HepG2 (cell line): Measurements from ENCODE around the gene C1R. TPM values are rescaled to one million over a fixed set of nuclear protein-coding genes. Genes with fewer than 3 reads are reported as not detected.
A peak's percentile ranks its signal among the peaks of the same experiment; 100 is the strongest.

ENCODE experiments used
- ARNT ChIP-seq: fragments of 450-650 bp; IDR thresholded peaks from 2 replicates; pipeline ENCODE4 v1.6.1; 2017
- ARNTL ChIP-seq: sonication (generic); formaldehyde crosslinking; IDR thresholded peaks from 2 replicates; pipeline ENCODE4 v1.4.0; 2020; ENCODE audit warnings: mild to moderate bottlenecking, missing genetic modification reagents
- ELF3 ChIP-seq: IDR thresholded peaks from 2 replicates; pipeline ENCODE4 v1.6.1; 2016; ENCODE audit warnings: missing genetic modification reagents, missing compliant biosample characterization
- ELF4 ChIP-seq: sonication (generic); formaldehyde crosslinking; IDR thresholded peaks from 2 replicates; pipeline ENCODE4 v1.5.0; 2020; ENCODE audit warnings: missing genetic modification reagents, mild to moderate bottlenecking, moderate library complexity, borderline replicate concordance
- FOXJ3 ChIP-seq: sonication (generic); formaldehyde crosslinking; IDR thresholded peaks from 2 replicates; pipeline ENCODE4 v1.4.0; 2020; ENCODE audit warnings: missing genetic modification reagents, mild to moderate bottlenecking, borderline replicate concordance
- HNRNPL ChIP-seq: fragments of 200-400 bp; formaldehyde crosslinking; IDR thresholded peaks from 2 replicates; pipeline ENCODE4 v1.6.1; 2017; ENCODE audit warnings: mild to moderate bottlenecking, low read depth, low read length
- ISX ChIP-seq: sonication (generic); formaldehyde crosslinking; conservative IDR thresholded peaks from 2 replicates; pipeline ENCODE4 v1.5.0; 2020; ENCODE audit warnings: missing genetic modification reagents
- MBNL3 ChIP-seq: fragments of 250-450 bp; sonication (Bioruptor Pico); conservative IDR thresholded peaks from 2 replicates; pipeline ENCODE4 v1.8.0; 2022; ENCODE audit warnings: mild to moderate bottlenecking, inconsistent platforms
- MYNN ChIP-seq: sonication (generic); formaldehyde crosslinking; IDR thresholded peaks from 2 replicates; pipeline ENCODE4 v1.4.0; 2020; ENCODE audit warnings: mild to moderate bottlenecking, low read depth, missing genetic modification reagents
- NAIF1 ChIP-seq: sonication (generic); formaldehyde crosslinking; IDR thresholded peaks from 2 replicates; pipeline ENCODE4 v1.5.0; 2020; ENCODE audit warnings: mild to moderate bottlenecking, missing genetic modification reagents, borderline replicate concordance
- NR2C2 ChIP-seq: sonication (generic); formaldehyde crosslinking; IDR thresholded peaks from 2 replicates; pipeline ENCODE4 v1.4.0; 2020; ENCODE audit warnings: missing genetic modification reagents, mild to moderate bottlenecking, moderate library complexity, borderline replicate concordance
- PRDM15 ChIP-seq: sonication (generic); formaldehyde crosslinking; IDR thresholded peaks from 2 replicates; pipeline ENCODE4 v1.4.0; 2020; ENCODE audit warnings: missing genetic modification reagents
- SATB2 ChIP-seq: sonication (generic); formaldehyde crosslinking; IDR thresholded peaks from 2 replicates; pipeline ENCODE4 v1.5.0; 2020; ENCODE audit warnings: missing genetic modification reagents
- TARDBP ChIP-seq: sonication (generic); formaldehyde crosslinking; IDR thresholded peaks from 2 replicates; pipeline ENCODE4 v1.8.0; 2022; ENCODE audit warnings: mild to moderate bottlenecking, missing genetic modification reagents
- ZFP36 ChIP-seq: fragments of 150-350 bp; IDR thresholded peaks from 2 replicates; pipeline ENCODE4 v1.6.1; 2018; ENCODE audit warnings: borderline replicate concordance, low read length, low read depth; ENCODE audit not compliant: partially characterized antibody
- ZHX1 ChIP-seq: sonication (generic); formaldehyde crosslinking; IDR thresholded peaks from 2 replicates; pipeline ENCODE4 v1.8.1; 2022; ENCODE audit warnings: low read depth, mild to moderate bottlenecking, missing genetic modification reagents
- ZMAT3 ChIP-seq: sonication (generic); formaldehyde crosslinking; conservative IDR thresholded peaks from 2 replicates; pipeline ENCODE4 v1.7.0; 2021; ENCODE audit warnings: missing genetic modification reagents
- ZNF552 ChIP-seq: sonication (generic); formaldehyde crosslinking; IDR thresholded peaks from 2 replicates; pipeline ENCODE4 v1.9.0; 2022; ENCODE audit warnings: missing genetic modification reagents, mild to moderate bottlenecking, borderline replicate concordance
- ZNF605 ChIP-seq: sonication (generic); formaldehyde crosslinking; IDR thresholded peaks from 2 replicates; pipeline ENCODE4 v1.8.0; 2022; ENCODE audit warnings: mild to moderate bottlenecking, missing genetic modification reagents
- polyA plus RNA-seq, 8 experiments: library from polyadenylated mRNA; depleted of rRNA in 3 of 8; stranded (reverse) in 7 of 8; unstranded in 1 of 8; fragments of >200 nt; fragmentation: Illumina TruSeq in 4 of 8; extraction: Trizol in 4 of 8; gene quantifications; 2 replicates each; pipeline versions ENCODE4 v1.2.1 to v1.2.3, GENCODE V29; 2011 to 2016; ENCODE audit warnings: low read depth in 4 of 8, missing spikeins in 1 of 8, mixed read lengths in 1 of 8; ENCODE audit not compliant: insufficient read depth in 1 of 8
- total RNA-seq, 5 experiments: library from RNA; depleted of rRNA; stranded (reverse); fragments of >200 nt; fragmentation: Illumina TruSeq; extraction: Trizol; gene quantifications; 2 replicates each; pipeline ENCODE4 v1.2.3, GENCODE V29; 2016; ENCODE audit warnings: low read depth in 1 of 5
- TF ChIP-seq, protein P1 (sequence below): sonication (generic); formaldehyde crosslinking; IDR thresholded peaks from 2 replicates; pipeline ENCODE4 v1.8.0; 2023; ENCODE audit warnings: mild to moderate bottlenecking, missing genetic modification reagents
- TF ChIP-seq, protein P2 (sequence below): sonication (generic); formaldehyde crosslinking; IDR thresholded peaks from 2 replicates; pipeline ENCODE4 v1.8.1; 2022; ENCODE audit warnings: mild to moderate bottlenecking, missing genetic modification reagents

Gene C1R
- total and polyA plus RNA-seq, 2 of the 13 experiments (the other 11 are each of a cell fraction or from before 2014, with no cell fraction given) = 3.5 to 6.5 TPM

GRCh38 chr12:7108003-7108795, 16.0 kb upstream of the C1R start (continued):
- TF ChIP-seq ELF3 (peak; percentile 58), ISX (CRISPR knock-in tag) (no peak), ARNT (no peak), ARNTL (CRISPR knock-in tag) (no peak; the same call in none of the 2 replicates), PRDM15 (CRISPR knock-in tag) (peak; percentile 30; the same call in 1 of the 2 replicates), HNRNPL (0 out of 2 replicates have a peak, but pooled peaks have one; percentile 62), ZFP36 (peak; percentile 5), ZNF552 (CRISPR knock-in tag) (peak; percentile 85; the same call in 1 of the 2 replicates), NAIF1 (no peak), SATB2 (CRISPR knock-in tag) (0 out of 2 replicates have a peak, but pooled peaks have one; percentile 36), MYNN (CRISPR knock-in tag) (no peak), TARDBP (CRISPR knock-in tag) (peak; percentile 81), FOXJ3 (CRISPR knock-in tag) (no peak), ZNF605 (no peak), ELF4 (no peak), ZHX1 (CRISPR knock-in tag) (no peak), NR2C2 (CRISPR knock-in tag) (no peak; the same call in 1 of the 2 replicates), MBNL3 (CRISPR knock-in tag) (no peak), ZMAT3 (CRISPR knock-in tag) (0 out of 2 replicates have a peak, but pooled peaks have one; percentile 36)
- TF ChIP-seq, protein P1, sequence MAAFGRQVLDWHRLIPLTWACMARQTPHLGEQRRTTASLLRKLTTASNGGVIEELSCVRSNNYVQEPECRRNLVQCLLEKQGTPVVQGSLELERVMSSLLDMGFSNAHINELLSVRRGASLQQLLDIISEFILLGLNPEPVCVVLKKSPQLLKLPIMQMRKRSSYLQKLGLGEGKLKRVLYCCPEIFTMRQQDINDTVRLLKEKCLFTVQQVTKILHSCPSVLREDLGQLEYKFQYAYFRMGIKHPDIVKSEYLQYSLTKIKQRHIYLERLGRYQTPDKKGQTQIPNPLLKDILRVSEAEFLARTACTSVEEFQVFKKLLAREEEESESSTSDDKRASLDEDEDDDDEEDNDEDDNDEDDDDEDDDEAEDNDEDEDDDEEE (CRISPR knock-in tag) = no peak
- TF ChIP-seq, protein P2, sequence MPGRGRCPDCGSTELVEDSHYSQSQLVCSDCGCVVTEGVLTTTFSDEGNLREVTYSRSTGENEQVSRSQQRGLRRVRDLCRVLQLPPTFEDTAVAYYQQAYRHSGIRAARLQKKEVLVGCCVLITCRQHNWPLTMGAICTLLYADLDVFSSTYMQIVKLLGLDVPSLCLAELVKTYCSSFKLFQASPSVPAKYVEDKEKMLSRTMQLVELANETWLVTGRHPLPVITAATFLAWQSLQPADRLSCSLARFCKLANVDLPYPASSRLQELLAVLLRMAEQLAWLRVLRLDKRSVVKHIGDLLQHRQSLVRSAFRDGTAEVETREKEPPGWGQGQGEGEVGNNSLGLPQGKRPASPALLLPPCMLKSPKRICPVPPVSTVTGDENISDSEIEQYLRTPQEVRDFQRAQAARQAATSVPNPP (CRISPR knock-in tag) = no peak
